Keratinocyte (primary cell): Measurements from ENCODE around the gene CENATAC. TPM values are rescaled to one million over a fixed set of nuclear protein-coding genes. Genes with fewer than 3 reads are reported as not detected.
"Not testable (repeated sequence)": the region's sequence is repeated elsewhere in the genome, so short reads cannot be mapped to it uniquely, and the experiment has no call there.

Source experiments
- DNase-seq: peaks from one replicate; pipeline ENCODE4 v3.0.0-alpha.2; 2011; ENCODE audit warnings: low read depth, missing footprints, low spot score
- FAIRE-seq: peaks from 2 replicates; lab custom pipeline; 2011; peaks lifted over from hg19 to GRCh38; lab: Jason Lieb, UNC
- H2AFZ ChIP-seq: 2 replicates; pipeline ENCODE4 v1.6.0; 2012; ENCODE audit warnings: low read length, control low read depth, inconsistent platforms; ENCODE audit not compliant: control insufficient read depth
- H3K27ac ChIP-seq: 2 replicates; pipeline ENCODE4 v1.5.1; 2011; ENCODE audit warnings: low read length; ENCODE audit not compliant: control insufficient read depth, insufficient read depth
- H3K27me3 ChIP-seq: 3 replicates; pipeline ENCODE4 v1.6.0; 2011; ENCODE audit warnings: low read length; ENCODE audit not compliant: control insufficient read depth, insufficient read depth; ENCODE audit errors: extremely low read depth
- H3K36me3 ChIP-seq, 2 experiments: 2 replicates in 1 of 2; 3 replicates in 1 of 2; pipeline ENCODE4 v1.5.1; 2011; ENCODE audit warnings: low read length in 2 of 2, mild to moderate bottlenecking in 1 of 2; ENCODE audit not compliant: control insufficient read depth in 2 of 2, insufficient read depth in 2 of 2; ENCODE audit errors: extremely low read depth in 1 of 2
- H3K4me1 ChIP-seq: 3 replicates; pipeline ENCODE4 v1.5.1; 2011; ENCODE audit warnings: low read length; ENCODE audit not compliant: control insufficient read depth, insufficient read depth; ENCODE audit errors: extremely low read depth
- H3K4me2 ChIP-seq: 3 replicates; pipeline ENCODE4 v1.6.0; 2011; ENCODE audit warnings: low read depth, low read length; ENCODE audit not compliant: control insufficient read depth, insufficient read depth; ENCODE audit errors: extremely low read depth
- H3K4me3 ChIP-seq, 3 experiments: fragments of 200-600 bp in 1 of 3; sonication (generic) in 1 of 3; 2 replicates in 2 of 3; 3 replicates in 1 of 3; pipeline ENCODE4 v1.5.1; 2011 to 2016; ENCODE audit warnings: low read length in 3 of 3, mild to moderate bottlenecking in 3 of 3, control low read depth in 2 of 3, inconsistent platforms in 1 of 3, low read depth in 1 of 3, mixed read lengths in 1 of 3, mixed run types in 1 of 3, moderate library complexity in 1 of 3; ENCODE audit not compliant: control insufficient read depth in 2 of 3, insufficient read depth in 2 of 3; ENCODE audit errors: extremely low read depth in 1 of 3
- H3K79me2 ChIP-seq: 2 replicates; pipeline ENCODE4 v1.6.0; 2012; ENCODE audit warnings: low read length; ENCODE audit not compliant: control insufficient read depth, insufficient read depth
- H3K9ac ChIP-seq: 3 replicates; pipeline ENCODE4 v1.6.0; 2011; ENCODE audit warnings: low read length; ENCODE audit not compliant: control insufficient read depth, insufficient read depth; ENCODE audit errors: extremely low read depth
- H3K9me1 ChIP-seq: 3 replicates; pipeline ENCODE4 v1.6.0; 2011; ENCODE audit warnings: low read length; ENCODE audit not compliant: control insufficient read depth, insufficient read depth; ENCODE audit errors: extremely low read depth
- H3K9me3 ChIP-seq: 2 replicates; pipeline ENCODE4 v1.5.1; 2012; ENCODE audit warnings: low read depth, low read length; ENCODE audit not compliant: control insufficient read depth
- H4K20me1 ChIP-seq: 3 replicates; pipeline ENCODE4 v1.6.0; 2011; ENCODE audit warnings: low read length; ENCODE audit not compliant: control insufficient read depth, insufficient read depth; ENCODE audit errors: extremely low read depth
- CTCF ChIP-seq, 3 experiments: IDR thresholded peaks in 1 of 3; conservative IDR thresholded peaks in 1 of 3; optimal IDR thresholded peaks in 1 of 3; 2 replicates in 2 of 3; 3 replicates in 1 of 3; pipeline versions ENCODE3 to v1.5.1; 2011; ENCODE audit warnings: low read length in 3 of 3, mild to moderate bottlenecking in 3 of 3, moderate library complexity in 2 of 3, control low read depth in 1 of 3, inconsistent platforms in 1 of 3; ENCODE audit not compliant: insufficient read depth in 2 of 3; ENCODE audit errors: extremely low read depth in 1 of 3
- EZH2 ChIP-seq: IDR thresholded peaks from one replicate; pipeline ENCODE4 v1.6.1; 2012; ENCODE audit warnings: inconsistent platforms, mild to moderate bottlenecking, low read length, moderate library complexity
- dilution Hi-C: fragments of 300-500 bp; cut with MboI; formaldehyde crosslinking; loops from one replicate; pipeline ENCODE4 v1.7.0; 2020; ENCODE audit warnings: low sequenced_read_pairs; ENCODE audit not compliant: extremely low pct_ligation_motif_present
- polyA minus RNA-seq, 3 experiments: library from RNA; depleted of rRNA, polyadenylated mRNA; stranded (reverse); fragments of >200 nt; gene quantifications; 1 replicate in 1 of 3; 2 replicates in 1 of 3; 3 replicates in 1 of 3; pipeline ENCODE4 v1.2.3, GENCODE V29; 2011
- polyA plus RNA-seq, 5 experiments: library from polyadenylated mRNA; depleted of rRNA in 3 of 5; stranded (reverse) in 3 of 5; stranded (forward) in 1 of 5; unstranded in 1 of 5; fragments of >200 nt; gene quantifications; 1 replicate in 1 of 5; 2 replicates in 3 of 5; 3 replicates in 1 of 5; pipeline versions ENCODE4 v1.2.1 to v1.2.3, GENCODE V29; 2011 to 2012; ENCODE audit warnings: missing spikeins in 2 of 5, low read depth in 1 of 5, low replicate concordance in 1 of 5

Gene CENATAC, protein sequence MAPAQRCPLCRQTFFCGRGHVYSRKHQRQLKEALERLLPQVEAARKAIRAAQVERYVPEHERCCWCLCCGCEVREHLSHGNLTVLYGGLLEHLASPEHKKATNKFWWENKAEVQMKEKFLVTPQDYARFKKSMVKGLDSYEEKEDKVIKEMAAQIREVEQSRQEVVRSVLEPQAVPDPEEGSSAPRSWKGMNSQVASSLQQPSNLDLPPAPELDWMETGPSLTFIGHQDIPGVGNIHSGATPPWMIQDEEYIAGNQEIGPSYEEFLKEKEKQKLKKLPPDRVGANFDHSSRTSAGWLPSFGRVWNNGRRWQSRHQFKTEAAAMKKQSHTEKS
- polyA plus RNA-seq (11.9 to 22.6 TPM (median 14.9 TPM) in 3 replicates), polyA minus RNA-seq (4.3 to 27.3 TPM (median 16.1 TPM) in 3 replicates)
- polyA plus RNA-seq (2011; ENCODE audit: low read depth): 18.2 TPM
- polyA plus RNA-seq (2011; cell fraction: cytosol; rRNA removed): 2.7 and 3.6 TPM in 2 replicates
- 60.5 and 67.0 TPM in 2 replicates for polyA plus RNA-seq (2011; cell fraction: nucleus; rRNA removed)
- 7.9 and 17.4 TPM in 2 replicates for polyA plus RNA-seq (2012; ENCODE audit: low replicate concordance)
- polyA minus RNA-seq (2011; cell fraction: cytosol; rRNA and poly(A)+ RNA removed): 2.7 TPM
- 23.1 and 42.0 TPM in 2 replicates for polyA minus RNA-seq (2011; cell fraction: nucleus; rRNA and poly(A)+ RNA removed)

- peaks cover 22% of the 10 kb centered on the region for H3K79me2 ChIP-seq
Measured at GRCh38 chr11:118997627-118998387, at the start of gene CENATAC. Gene CENATAC, plus strand, starts transcription at chr11:118998138. Its CDS starts 60 bp downstream, at chr11:118998198.

DNA sequence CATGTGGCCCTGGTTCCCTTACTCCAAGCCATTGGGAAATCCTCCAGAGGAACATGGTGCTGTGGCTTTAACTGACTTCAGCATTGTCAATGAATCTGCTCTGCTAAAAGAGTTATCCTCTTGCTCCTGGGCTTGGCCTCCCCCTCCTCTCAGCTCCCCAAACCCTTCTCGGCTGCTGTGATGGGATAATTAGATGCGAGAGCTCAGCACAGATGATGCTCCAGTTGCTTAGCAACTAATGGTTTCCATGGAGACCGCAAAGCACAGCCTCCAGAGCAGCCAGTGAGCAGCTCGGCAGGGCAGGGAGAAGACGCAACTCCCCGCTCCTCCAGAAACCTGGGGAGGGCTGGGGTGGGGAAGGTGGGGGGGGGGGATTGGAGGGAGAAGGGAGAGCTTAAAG, 44.7 kb upstream of the CENATAC start:
- H3K27ac ChIP-seq: no peak overlapping the region
- no peaks in the 10 kb centered on the region for H3K4me1 ChIP-seq
- no peak overlapping the region for H3K4me2 ChIP-seq
- H3K9ac ChIP-seq: no peak overlapping the region
- dilution Hi-C loops: no loop called here
- H3K27me3 ChIP-seq: peaks cover 8% of the 10 kb centered on the region
- no peak overlapping the region for H2AFZ ChIP-seq
- no peaks in the 10 kb centered on the region for H3K9me1 ChIP-seq
- no peaks in the 10 kb centered on the region for H4K20me1 ChIP-seq
- no peaks in the 10 kb centered on the region for H3K79me2 ChIP-seq
- no peak overlapping the region for H3K4me3 ChIP-seq
- H3K36me3 ChIP-seq: no peaks in the 10 kb centered on the region
- TF ChIP-seq CTCF (optimal IDR thresholded peaks at IDR 0.05 in 1 of 3, IDR thresholded peaks at IDR 0.05 in 1 of 3, conservative IDR thresholded peaks at IDR 0.05 in 1 of 3; ENCODE audit: extremely low read depth in 1 of 3, insufficient read depth in 2 of 3, low read length in 3 of 3) (no peak), EZH2 (no peak)
- FAIRE-seq (no peak), DNase-seq (no peak)
- H3K9me3 ChIP-seq: no peaks in the 10 kb centered on the region

More at GRCh38 chr11:118997627-118998387, at the start of gene CENATAC:
- peak within 1 kb of the TSS; percentile 74 for H3K27ac ChIP-seq
- H3K4me3 ChIP-seq: peak within 1 kb of the TSS; percentile 60 to 95 (median 93)
- no peaks in the 10 kb centered on the region for H3K9me1 ChIP-seq
- no peak for FAIRE-seq
- peak within 1 kb of the TSS; percentile 100 for H2AFZ ChIP-seq
- dilution Hi-C loops: no loop called here
- peaks cover 3 to 7% of the 10 kb centered on the region in 2 experiments for H3K36me3 ChIP-seq
- no peaks in the 10 kb centered on the region for H3K27me3 ChIP-seq
- H3K4me1 ChIP-seq: peaks cover 26% of the 10 kb centered on the region
- peak within 1 kb of the TSS; percentile 98 for H3K4me2 ChIP-seq
- no peaks in the 10 kb centered on the region for H3K9me3 ChIP-seq
- TF ChIP-seq EZH2: no peak
- TF ChIP-seq CTCF (optimal IDR thresholded peaks at IDR 0.05 in 1 of 3, IDR thresholded peaks at IDR 0.05 in 1 of 3, conservative IDR thresholded peaks at IDR 0.05 in 1 of 3; ENCODE audit: extremely low read depth in 1 of 3, insufficient read depth in 2 of 3, low read length in 3 of 3): peak in 2 of 3 experiments; percentile 11 to 15
- no peaks in the 10 kb centered on the region for H4K20me1 ChIP-seq
- DNase-seq: no peak
- peak within 1 kb of the TSS; percentile 76 for H3K9ac ChIP-seq

DNA sequence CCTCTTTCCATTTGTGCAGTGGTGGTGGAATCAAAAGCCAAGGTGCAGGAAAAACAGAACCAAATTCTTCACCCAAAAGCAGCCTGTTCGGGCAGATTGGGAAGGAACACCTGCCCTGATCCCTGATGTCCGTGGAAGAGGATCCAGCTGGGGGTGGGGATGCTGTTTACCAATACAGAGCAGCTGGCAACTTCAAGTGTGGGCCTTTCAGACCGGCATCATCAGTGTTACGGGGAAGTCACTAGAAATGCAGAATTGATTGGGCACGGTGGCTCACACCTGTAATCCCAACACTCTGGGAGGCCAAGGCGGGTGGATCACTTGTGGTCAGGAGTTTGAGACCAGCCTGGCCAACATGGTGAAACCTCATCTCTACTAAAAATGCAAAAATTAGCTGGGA, 44.0 kb upstream of the CENATAC start:
- H3K4me2 ChIP-seq, H4K20me1 ChIP-seq: not testable (repeated sequence)

More for the DNA sequence above, 44.0 kb upstream of the CENATAC start:
- FAIRE-seq, H3K4me1 ChIP-seq, H3K36me3 ChIP-seq, H2AFZ ChIP-seq, H3K9me3 ChIP-seq, H3K79me2 ChIP-seq, H3K27ac ChIP-seq, H3K4me3 ChIP-seq, H3K9ac ChIP-seq, H3K27me3 ChIP-seq, DNase-seq, dilution Hi-C loops, H3K9me1 ChIP-seq: not testable (repeated sequence)
